B cell (primary cell): ENCODE data around the gene TLR5. TPM values are rescaled to one million over a fixed set of nuclear protein-coding genes. Genes with fewer than 3 reads are reported as not detected.

Experiments
- ATAC-seq: fragments of 200-7000 bp; cut with Tn5 transposase; one replicate; pipeline ENCODE4 v1.10.0; 2021; ENCODE audit warnings: low read depth, mild to moderate bottlenecking, moderate number of reproducible peaks, moderate library complexity
- CTCF ChIA-PET: fragments of 350-600 bp; sonication (Branson Sonifier 250); formaldehyde crosslinking; loops from one replicate; lab custom pipeline; 2021; ENCODE audit warnings: antibody characterized with exemption, inconsistent platforms; lab: Charles Lee
- POLR2A ChIA-PET: fragments of 350-600 bp; sonication (Branson Sonifier 250); formaldehyde crosslinking; loops from one replicate; lab custom pipeline; 2021; ENCODE audit warnings: antibody characterized with exemption; lab: Charles Lee
- DNase-seq: peaks from one replicate; pipeline ENCODE4 v3.0.0; 2013
- H2AFZ ChIP-seq: 2 replicates; pipeline ENCODE4 v1.6.1; 2012; ENCODE audit warnings: mild to moderate bottlenecking, low read depth, low read length; ENCODE audit not compliant: insufficient read depth, poor library complexity, severe bottlenecking
- H3K27ac ChIP-seq, 2 donors: 1 replicate in 1 of 2; 2 replicates in 1 of 2; pipeline ENCODE4 v1.5.1; 2012 to 2013; ENCODE audit warnings: low read length in 2 of 2, mild to moderate bottlenecking in 2 of 2, moderate library complexity in 1 of 2
- H3K27me3 ChIP-seq, 4 experiments: fragments of 200-600 bp in 1 of 4; sonication (generic) in 1 of 4; replicated peaks in 1 of 4; 1 replicate in 2 of 4; 2 replicates in 2 of 4; pipeline versions ENCODE4 v1.6.1 to v1.7.0; 2013 to 2016; ENCODE audit warnings: low read length in 3 of 4, mild to moderate bottlenecking in 2 of 4, mixed read lengths in 1 of 4, moderate library complexity in 1 of 4; ENCODE audit not compliant: insufficient read depth in 4 of 4, control insufficient read depth in 3 of 4; ENCODE audit errors: control extremely low read depth in 1 of 4
- H3K36me3 ChIP-seq, 2 experiments: replicated peaks in 1 of 2; 1 replicate in 1 of 2; 2 replicates in 1 of 2; pipeline versions ENCODE4 v1.6.1 to v1.7.1; 2013; ENCODE audit warnings: low read length in 1 of 2; ENCODE audit not compliant: insufficient read depth in 2 of 2, control insufficient read depth in 1 of 2; ENCODE audit errors: control extremely low read depth in 1 of 2, extremely low read depth in 1 of 2
- H3K4me1 ChIP-seq, 2 donors: fragments of 200-600 bp in 1 of 2; sonication (generic) in 1 of 2; 1 replicate in 1 of 2; 2 replicates in 1 of 2; pipeline versions ENCODE4 v1.5.1 to v1.6.1; 2013 to 2017; ENCODE audit warnings: low read length in 2 of 2; ENCODE audit not compliant: control insufficient read depth in 2 of 2, insufficient read depth in 2 of 2
- H3K4me2 ChIP-seq: replicated peaks from 2 replicates; pipeline ENCODE3; 2012; ENCODE audit warnings: mild to moderate bottlenecking, low read depth, low read length; ENCODE audit not compliant: poor library complexity, severe bottlenecking
- H3K4me3 ChIP-seq, 5 experiments: fragments of 200-600 bp in 1 of 5; sonication (generic) in 1 of 5; 1 replicate in 3 of 5; 2 replicates in 2 of 5; pipeline versions ENCODE4 v1.5.1 to v1.7.0; 2011 to 2016; ENCODE audit warnings: low read length in 4 of 5, mild to moderate bottlenecking in 4 of 5, low read depth in 2 of 5, control low read depth in 1 of 5, moderate library complexity in 1 of 5; ENCODE audit not compliant: insufficient read depth in 1 of 5; ENCODE audit errors: control extremely low read depth in 1 of 5, extremely low read depth in 1 of 5
- H3K79me2 ChIP-seq: fragments of 200-600 bp; sonication (generic); one replicate; pipeline ENCODE4 v1.6.0; 2016; ENCODE audit warnings: low read length; ENCODE audit not compliant: control insufficient read depth, insufficient read depth
- H3K9ac ChIP-seq: fragments of 200-600 bp; sonication (generic); 2 replicates; pipeline ENCODE4 v1.6.1; 2017; ENCODE audit warnings: mild to moderate bottlenecking, low read length, moderate library complexity
- H3K9me3 ChIP-seq, 3 donors: one replicate each; pipeline versions ENCODE4 v1.6.1 to v1.7.1; 2013; ENCODE audit warnings: low read length in 2 of 3; ENCODE audit not compliant: control insufficient read depth in 2 of 3, insufficient read depth in 1 of 3; ENCODE audit errors: control extremely low read depth in 1 of 3
- H4K20me1 ChIP-seq: 2 replicates; pipeline ENCODE4 v1.6.0; 2012; ENCODE audit warnings: mild to moderate bottlenecking, low read length; ENCODE audit not compliant: insufficient read depth, control insufficient read depth, poor library complexity, severe bottlenecking
- H3K27ac Mint-ChIP-seq: one replicate; pipeline ENCODE4 v1.8.0; 2021; ENCODE audit warnings: mixed read lengths
- H3K27me3 Mint-ChIP-seq: one replicate; pipeline ENCODE4 v1.8.0; 2021; ENCODE audit warnings: mixed read lengths
- H3K4me1 Mint-ChIP-seq: one replicate; pipeline ENCODE4 v1.8.0; 2021; ENCODE audit warnings: mixed read lengths
- H3K4me3 Mint-ChIP-seq: one replicate; pipeline ENCODE4 v1.8.0; 2021; ENCODE audit warnings: mixed read lengths
- H3K9me3 Mint-ChIP-seq: one replicate; pipeline ENCODE4 v1.8.0; 2022; ENCODE audit warnings: mixed read lengths; ENCODE audit not compliant: insufficient read depth
- CTCF ChIP-seq: fragments of 200-600 bp; IDR thresholded peaks from one replicate; pipeline ENCODE4 v1.8.0; 2022; ENCODE audit warnings: antibody characterized with exemption, mild to moderate bottlenecking
- EZH2 ChIP-seq: IDR thresholded peaks from 2 replicates; pipeline ENCODE4 v1.6.1; 2012; ENCODE audit warnings: borderline replicate concordance, low read depth, mild to moderate bottlenecking, moderate library complexity, low read length; ENCODE audit not compliant: insufficient read depth, poor library complexity, severe bottlenecking
- WGBS: methylation state at CpG from one replicate; pipeline ENCODE4 v1.1.5; 2013; ENCODE audit warnings: missing lambda C conversion rate; ENCODE audit not compliant: insufficient coverage; 5-methylcytosine and 5-hydroxymethylcytosine counted together
- intact Hi-C: fragments of 100-400 bp; cut with micrococcal nuclease; formaldehyde crosslinking; loops from one replicate; pipeline ENCODE4 v1.10.0; 2022
- polyA plus RNA-seq: library from polyadenylated mRNA; depleted of rRNA; stranded (reverse); fragments of >200 nt; gene quantifications from 2 replicates; pipeline ENCODE4 v1.2.3, GENCODE V29; 2012
- total RNA-seq, 2 donors: library from RNA; stranded (reverse); fragments of 120-200 nt in 1 of 2; gene quantifications; 1 replicate in 1 of 2; 2 replicates in 1 of 2; pipeline versions ENCODE4 v1.2.3 to v1.2.4, GENCODE V29; 2013 to 2022

The TLR5 gene
- total and polyA plus RNA-seq, 2 donors (not counting 1 experiment from before 2014, with no cell fraction given): 0.21 TPM; not detected in 1

DNA sequence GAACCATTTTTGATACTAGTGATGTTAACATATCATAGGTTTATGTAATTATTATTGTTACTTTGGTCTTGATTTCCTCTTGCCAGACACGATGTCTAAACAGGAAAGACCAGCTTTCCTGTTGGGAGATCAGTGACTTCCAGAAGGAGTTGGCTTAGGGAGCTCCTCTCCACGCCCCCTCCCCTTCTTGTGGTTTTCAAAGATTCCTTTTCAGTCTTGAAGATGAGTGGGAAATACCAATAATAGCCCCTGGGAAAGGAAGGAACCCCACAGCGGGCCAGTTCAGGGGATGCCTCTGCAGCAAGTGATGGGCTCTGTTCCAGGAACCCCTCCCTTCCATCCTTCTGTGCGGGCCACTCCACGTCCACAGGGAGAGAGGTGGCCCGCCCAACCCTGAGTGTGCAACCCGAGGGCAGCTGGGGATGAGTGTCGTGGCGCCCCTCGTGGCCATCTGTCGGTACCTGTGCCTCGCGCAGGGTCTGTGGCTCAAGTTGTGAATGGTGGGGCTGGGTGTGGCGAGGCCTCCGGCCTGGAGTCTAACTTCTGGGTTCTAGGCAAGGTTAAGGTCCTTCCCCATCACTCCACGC, 65.7 kb downstream of the TLR5 start:
- H3K9me3 Mint-ChIP-seq: no peaks in the 10 kb centered on the region
- Histone ChIP-seq H2AFZ (no peak overlapping the region), H3K4me3 (no peak overlapping the region), H3K27me3 (peaks cover 0 to 5% (median 2%) of the 10 kb centered on the region in 4 experiments), H3K4me1 (no peaks in the 10 kb centered on the region), H3K27ac (no peak overlapping the region), H3K36me3 (no peaks in the 10 kb centered on the region), H4K20me1 (no peaks in the 10 kb centered on the region), H3K79me2 (no peaks in the 10 kb centered on the region), H3K9ac (no peak overlapping the region), H3K9me3 (no peaks in the 10 kb centered on the region), H3K4me2 (no peak overlapping the region)
- H3K27me3 Mint-ChIP-seq: peaks cover 27% of the 10 kb centered on the region
- DNase-seq (no peak), ATAC-seq (no peak)
- CTCF ChIA-PET: interaction anchor here (1.2 kb wide), 2 partner anchors 10 to 279 kb away, joined by 4 to 5 read pairs; no protein-coding TSS in a partner anchor
- H3K4me3 Mint-ChIP-seq: no peak overlapping the region
- intact Hi-C loops: no loop called here
- H3K27ac Mint-ChIP-seq: no peak overlapping the region
- H3K4me1 Mint-ChIP-seq: no peaks in the 10 kb centered on the region
- POLR2A ChIA-PET: no interaction called here
- 88% methylated on average over 3 of the region's 16 CpGs for WGBS
- TF ChIP-seq EZH2 (no peak), CTCF (no peak)

GRCh38 chr1:223076362-223076761, 66.7 kb downstream of the TLR5 start:
- DNase-seq: no peak
- Histone ChIP-seq H3K36me3 (no peaks in the 10 kb centered on the region), H3K4me1 (no peaks in the 10 kb centered on the region), H3K27ac (no peak overlapping the region), H4K20me1 (no peaks in the 10 kb centered on the region), H3K9me3 (no peaks in the 10 kb centered on the region), H3K4me2 (no peak overlapping the region), H2AFZ (no peak overlapping the region), H3K4me3 (no peak overlapping the region), H3K27me3 (peaks cover 0 to 11% (median 2%) of the 10 kb centered on the region in 4 experiments), H3K79me2 (no peaks in the 10 kb centered on the region), H3K9ac (no peak overlapping the region)
- intact Hi-C loops: no loop called here
- no peak for TF ChIP-seq CTCF
- no peak for TF ChIP-seq EZH2
- H3K4me1 Mint-ChIP-seq: no peaks in the 10 kb centered on the region
- CTCF ChIA-PET: interaction anchor here (1.1 to 1.3 kb wide), 4 partner anchors 11 to 278 kb away, joined by 4 to 5 read pairs (median 4); no protein-coding TSS in a partner anchor
- no peak overlapping the region for H3K4me3 Mint-ChIP-seq
- WGBS: 92% methylated on average over 3 of the region's 6 CpGs
- ATAC-seq: no peak
- no peak overlapping the region for H3K27ac Mint-ChIP-seq
- peaks cover 27% of the 10 kb centered on the region for H3K27me3 Mint-ChIP-seq
- POLR2A ChIA-PET: no interaction called here
- H3K9me3 Mint-ChIP-seq: no peaks in the 10 kb centered on the region
